Osteocyte (in vitro differentiated cells): Measurements from ENCODE around the gene B3GNT7. TPM values are rescaled to one million over a fixed set of nuclear protein-coding genes. Genes with fewer than 3 reads are reported as not detected.
A peak's percentile ranks its signal among the peaks of the same experiment; 100 is the strongest.
"Not testable (repeated sequence)": the region's sequence is repeated elsewhere in the genome, so short reads cannot be mapped to it uniquely, and the experiment has no call there.

Experiments
- DNase-seq: peaks from one replicate; pipeline ENCODE4 v3.0.0; 2021; ENCODE audit warnings: mixed read lengths; ENCODE audit not compliant: unreplicated experiment; ENCODE audit errors: extremely low spot score
- H3K27ac Mint-ChIP-seq: one replicate; pipeline ENCODE4 v1.8.0; 2021; ENCODE audit warnings: mild to moderate bottlenecking, mixed read lengths; ENCODE audit not compliant: unreplicated experiment
- H3K27me3 Mint-ChIP-seq: one replicate; pipeline ENCODE4 v1.8.0; 2021; ENCODE audit warnings: mixed read lengths; ENCODE audit not compliant: unreplicated experiment
- H3K36me3 Mint-ChIP-seq: one replicate; pipeline ENCODE4 v1.8.0; 2021; ENCODE audit warnings: mixed read lengths; ENCODE audit not compliant: unreplicated experiment
- H3K4me1 Mint-ChIP-seq: one replicate; pipeline ENCODE4 v1.8.0; 2021; ENCODE audit warnings: mixed read lengths; ENCODE audit not compliant: unreplicated experiment
- H3K4me3 Mint-ChIP-seq: one replicate; pipeline ENCODE4 v1.8.0; 2021; ENCODE audit warnings: mild to moderate bottlenecking, moderate library complexity, mixed read lengths; ENCODE audit not compliant: unreplicated experiment
- H3K9me3 Mint-ChIP-seq: one replicate; pipeline ENCODE4 v1.8.0; 2021; ENCODE audit warnings: mixed read lengths; ENCODE audit not compliant: unreplicated experiment
- total RNA-seq: library from RNA; stranded (reverse); gene quantifications from 2 replicates; pipeline ENCODE4 v1.2.1, GENCODE V29; 2021
- TF ChIP-seq, protein P1 (sequence below): fragments of 200-600 bp; sonication (generic); IDR thresholded peaks from 2 replicates; pipeline ENCODE4 v1.5.0; 2021; ENCODE audit warnings: antibody characterized with exemption, mild to moderate bottlenecking, moderate library complexity

Gene B3GNT7
- total RNA-seq, 1 donor from 2014 or later = 1.1 TPM

DNA sequence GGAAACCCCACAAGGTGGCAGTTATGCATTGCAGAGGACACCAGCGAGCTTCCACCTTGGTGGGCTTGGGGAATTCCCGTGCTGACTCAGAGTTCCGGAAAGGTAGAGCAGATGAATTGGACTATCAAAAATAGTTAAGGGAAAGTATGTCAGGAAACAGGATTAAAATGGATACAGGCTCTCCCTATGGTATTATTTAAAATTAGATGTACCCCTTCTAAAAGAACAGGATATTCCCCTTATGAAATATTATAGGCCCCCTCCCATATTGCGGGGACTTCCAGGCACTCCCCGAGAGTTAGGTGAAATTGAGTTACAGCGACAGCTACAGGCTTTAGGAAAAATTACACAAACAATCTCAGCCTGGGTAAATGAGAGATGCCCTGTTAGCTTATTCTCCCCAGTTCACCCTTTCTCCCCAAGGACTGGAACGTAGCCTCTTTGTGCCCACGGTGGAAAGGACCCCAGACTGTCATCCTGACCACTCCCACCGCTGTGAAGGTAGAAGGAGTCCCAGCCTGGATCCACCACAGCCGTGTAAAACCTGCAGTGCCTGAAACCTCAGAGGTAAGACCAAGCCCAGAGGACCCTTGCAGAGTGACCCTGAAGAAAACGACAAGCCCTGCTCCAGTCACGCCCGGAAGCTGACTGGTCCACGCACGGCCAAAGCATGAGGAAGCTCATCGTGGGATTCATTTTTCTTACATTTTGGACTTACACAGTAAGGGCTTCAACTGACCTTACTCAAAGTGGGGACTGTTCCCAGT is 10.3 kb downstream of the B3GNT7 start:
- H3K4me3 Mint-ChIP-seq, H3K9me3 Mint-ChIP-seq: not testable (repeated sequence)

DNA sequence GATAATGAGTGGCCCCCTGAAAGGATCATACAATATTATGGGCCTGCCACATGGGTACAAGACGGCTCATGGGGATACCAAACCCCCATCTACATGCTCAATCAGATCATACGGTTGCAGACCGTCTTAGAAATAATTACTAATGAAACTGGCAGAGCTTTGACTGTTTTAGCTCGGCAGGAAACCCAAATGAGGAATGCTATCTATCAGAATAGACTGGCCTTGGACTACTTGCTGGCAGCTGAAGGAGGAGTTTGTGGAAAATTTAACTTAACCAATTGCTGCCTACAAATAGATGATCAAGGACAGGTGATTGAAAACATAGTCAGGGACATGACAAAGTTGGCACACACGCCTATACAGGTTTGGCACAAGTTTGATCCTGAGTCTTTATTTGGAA is 12.2 kb downstream of the B3GNT7 start:
- not testable (repeated sequence) for H3K4me3 Mint-ChIP-seq, DNase-seq, H3K27ac Mint-ChIP-seq, H3K9me3 Mint-ChIP-seq, H3K36me3 Mint-ChIP-seq, H3K27me3 Mint-ChIP-seq
- peaks cover 21% of the 10 kb centered on the region for H3K4me1 Mint-ChIP-seq

More for the DNA sequence above, 10.3 kb downstream of the B3GNT7 start:
- TF ChIP-seq, protein P1, sequence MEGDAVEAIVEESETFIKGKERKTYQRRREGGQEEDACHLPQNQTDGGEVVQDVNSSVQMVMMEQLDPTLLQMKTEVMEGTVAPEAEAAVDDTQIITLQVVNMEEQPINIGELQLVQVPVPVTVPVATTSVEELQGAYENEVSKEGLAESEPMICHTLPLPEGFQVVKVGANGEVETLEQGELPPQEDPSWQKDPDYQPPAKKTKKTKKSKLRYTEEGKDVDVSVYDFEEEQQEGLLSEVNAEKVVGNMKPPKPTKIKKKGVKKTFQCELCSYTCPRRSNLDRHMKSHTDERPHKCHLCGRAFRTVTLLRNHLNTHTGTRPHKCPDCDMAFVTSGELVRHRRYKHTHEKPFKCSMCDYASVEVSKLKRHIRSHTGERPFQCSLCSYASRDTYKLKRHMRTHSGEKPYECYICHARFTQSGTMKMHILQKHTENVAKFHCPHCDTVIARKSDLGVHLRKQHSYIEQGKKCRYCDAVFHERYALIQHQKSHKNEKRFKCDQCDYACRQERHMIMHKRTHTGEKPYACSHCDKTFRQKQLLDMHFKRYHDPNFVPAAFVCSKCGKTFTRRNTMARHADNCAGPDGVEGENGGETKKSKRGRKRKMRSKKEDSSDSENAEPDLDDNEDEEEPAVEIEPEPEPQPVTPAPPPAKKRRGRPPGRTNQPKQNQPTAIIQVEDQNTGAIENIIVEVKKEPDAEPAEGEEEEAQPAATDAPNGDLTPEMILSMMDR = peak; percentile 66
- H3K27me3 Mint-ChIP-seq, H3K27ac Mint-ChIP-seq, H3K36me3 Mint-ChIP-seq, H3K4me1 Mint-ChIP-seq, DNase-seq: not testable (repeated sequence)

DNA sequence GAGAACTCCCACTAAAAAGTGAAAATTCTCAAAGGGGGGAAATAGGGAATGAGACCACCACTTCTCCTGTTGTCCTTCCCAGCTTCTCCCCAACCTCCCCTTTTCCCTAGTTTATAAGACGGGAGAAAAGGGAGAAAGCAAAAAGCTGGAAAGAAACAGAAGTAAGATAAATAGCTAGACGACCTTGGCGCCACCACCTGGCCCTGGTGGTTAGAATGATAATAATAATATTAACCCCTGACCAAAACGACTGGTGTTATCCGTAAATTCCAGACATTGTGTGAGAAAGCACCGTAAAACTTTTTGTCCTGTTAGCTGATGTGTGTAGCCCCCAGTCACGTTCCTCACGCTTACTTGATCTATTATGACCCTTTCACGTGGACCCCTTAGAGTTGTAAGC is 12.8 kb downstream of the B3GNT7 start:
- H3K27ac Mint-ChIP-seq, H3K27me3 Mint-ChIP-seq, H3K9me3 Mint-ChIP-seq, H3K36me3 Mint-ChIP-seq, H3K4me3 Mint-ChIP-seq, DNase-seq: not testable (repeated sequence)
- peaks cover 26% of the 10 kb centered on the region for H3K4me1 Mint-ChIP-seq

DNA sequence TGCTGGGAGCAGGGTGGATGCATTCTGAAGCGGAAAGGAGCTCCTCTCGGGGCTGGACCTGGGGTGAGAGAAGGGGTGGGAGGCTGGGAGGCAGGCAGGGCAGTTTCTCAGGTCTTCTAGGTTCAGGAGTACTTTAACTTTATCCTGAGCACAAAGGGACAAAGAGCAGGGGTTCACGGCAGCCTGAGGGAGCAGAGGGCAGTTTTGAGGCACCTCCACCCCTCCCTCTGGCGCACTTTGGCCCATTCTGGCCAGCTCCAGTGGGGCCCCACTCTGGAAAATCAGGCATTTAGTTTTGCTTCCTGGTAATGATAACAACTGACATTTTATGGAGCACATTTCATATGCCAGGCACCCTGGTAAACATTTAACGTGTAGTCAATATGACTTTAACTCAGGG is 14.3 kb downstream of the B3GNT7 start:
- H3K27ac Mint-ChIP-seq = no peak overlapping the region

DNA sequence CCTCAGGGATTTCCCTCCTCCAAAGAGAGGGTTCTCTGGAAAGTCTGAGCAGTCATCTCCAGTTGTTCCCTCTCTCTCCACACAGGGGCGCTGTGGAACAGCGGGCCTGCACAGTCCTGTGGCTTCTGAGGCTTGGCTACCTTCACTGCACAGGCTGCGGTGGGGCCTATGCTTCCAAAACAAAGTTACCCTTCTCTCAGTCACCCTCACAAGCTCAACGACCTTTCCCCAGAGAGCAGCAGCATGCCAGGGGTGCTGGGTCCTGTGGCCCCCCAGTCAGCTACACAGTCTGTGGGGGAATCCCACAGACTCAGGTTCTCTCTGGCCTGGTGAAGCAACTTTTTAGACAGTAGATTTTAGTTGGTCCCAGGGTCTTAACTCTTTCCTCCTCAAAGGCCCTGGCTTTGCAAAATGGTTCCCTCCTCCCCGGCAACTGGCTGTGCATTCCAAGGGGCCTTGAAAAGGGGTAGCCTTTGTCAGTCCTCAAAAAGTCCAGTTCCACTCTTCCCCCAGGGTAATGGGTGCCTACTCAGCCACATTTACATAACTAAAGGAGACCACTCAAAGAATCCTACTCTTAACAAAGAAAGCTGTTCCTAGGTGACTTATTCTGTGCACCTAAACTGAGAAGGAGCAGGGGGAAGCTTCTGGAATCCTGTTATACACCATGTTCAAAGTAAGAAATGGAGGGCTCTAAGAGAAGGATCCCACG is 14.9 kb downstream of the B3GNT7 start:
- no peaks in the 10 kb centered on the region for H3K36me3 Mint-ChIP-seq
- no peaks in the 10 kb centered on the region for H3K27me3 Mint-ChIP-seq
- H3K9me3 Mint-ChIP-seq = peaks cover 4% of the 10 kb centered on the region
- no peak overlapping the region for H3K4me3 Mint-ChIP-seq
- TF ChIP-seq, protein P1 = peak; percentile 45
- peaks cover 33% of the 10 kb centered on the region for H3K4me1 Mint-ChIP-seq
- no peak overlapping the region for H3K27ac Mint-ChIP-seq
- no peak for DNase-seq

More for the DNA sequence above, 14.3 kb downstream of the B3GNT7 start:
- DNase-seq = no peak
- Mint-ChIP-seq H3K36me3 (no peaks in the 10 kb centered on the region), H3K27me3 (no peaks in the 10 kb centered on the region), H3K4me1 (peaks cover 29% of the 10 kb centered on the region), H3K4me3 (no peak overlapping the region), H3K9me3 (peaks cover 4% of the 10 kb centered on the region)
- TF ChIP-seq, protein P1 = no peak

DNA sequence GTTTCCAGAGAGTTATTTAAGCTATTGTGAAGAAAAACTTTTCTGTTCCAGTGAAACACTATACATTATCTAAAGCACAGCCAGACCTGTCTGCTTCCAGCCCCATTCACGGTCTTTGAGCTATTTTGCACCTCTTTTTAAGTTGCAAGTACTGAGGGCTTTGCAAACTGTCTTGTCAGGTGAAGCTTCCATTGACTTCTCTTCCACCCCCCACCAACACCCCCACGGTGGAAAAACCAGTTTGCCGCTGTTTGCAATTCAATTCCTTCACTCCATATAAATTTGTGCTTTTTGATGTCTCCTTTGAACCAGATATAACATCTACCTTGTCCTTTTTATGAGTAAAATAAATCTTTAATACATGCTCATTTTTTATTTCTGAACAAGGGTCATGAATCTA is 15.7 kb downstream of the B3GNT7 start:
- no peak for DNase-seq
- peaks cover 28% of the 10 kb centered on the region for H3K4me1 Mint-ChIP-seq
- TF ChIP-seq, protein P1 = no peak
- no peaks in the 10 kb centered on the region for H3K36me3 Mint-ChIP-seq
- no peak overlapping the region for H3K27ac Mint-ChIP-seq
- H3K4me3 Mint-ChIP-seq = peak overlapping the region; percentile 62
- H3K27me3 Mint-ChIP-seq = no peaks in the 10 kb centered on the region
- peaks cover 4% of the 10 kb centered on the region for H3K9me3 Mint-ChIP-seq
